HG03280 (cell line): ENCODE results near the gene ERAP2.

Experiments used
- ATAC-seq: cut with Tn5 transposase; IDR thresholded peaks from one replicate; pipeline ENCODE4 v1.9.1; 2021; ENCODE audit warnings: mild to moderate bottlenecking, moderate library complexity; ENCODE audit not compliant: unreplicated experiment

The ERAP2 gene

GRCh38 chr5:96863114-96863513 lies 13.2 kb upstream of the ERAP2 start:
- no peak for ATAC-seq

- ATAC-seq: no peak
These were observed 12.2 kb upstream of the ERAP2 start for GRCh38 chr5:96863949-96864584.

GRCh38 chr5:96864922-96865530 lies 11.3 kb upstream of the ERAP2 start:
- ATAC-seq: no peak

- peak; percentile 84 for ATAC-seq
These were observed 7.5 kb upstream of the ERAP2 start for GRCh38 chr5:96868603-96869371.

GRCh38 chr5:96869372-96869641 lies 7.0 kb upstream of the ERAP2 start:
- no peak for ATAC-seq

GRCh38 chr5:96870094-96871026 lies 5.9 kb upstream of the ERAP2 start:
- peak; percentile 72 for ATAC-seq

GRCh38 chr5:96871027-96871399 lies 5.3 kb upstream of the ERAP2 start:
- ATAC-seq: no peak

- ATAC-seq: no peak
These were observed 4.6 kb upstream of the ERAP2 start for GRCh38 chr5:96871686-96872085.

GRCh38 chr5:96873449-96873848 lies 2.9 kb upstream of the ERAP2 start:
- ATAC-seq: no peak

GRCh38 chr5:96874631-96875030 lies 1.7 kb upstream of the ERAP2 start:
- no peak for ATAC-seq

- peak; percentile 3 for ATAC-seq
These were observed 459 bp upstream of the ERAP2 start for GRCh38 chr5:96875791-96876291.

GRCh38 chr5:96876977-96877469 lies 723 bp downstream of the ERAP2 start:
- peak; percentile 20 for ATAC-seq

- no peak for ATAC-seq
These were observed 3.4 kb downstream of the ERAP2 start for GRCh38 chr5:96879665-96880064.

GRCh38 chr5:96880444-96881164 lies 4.3 kb downstream of the ERAP2 start:
- no peak for ATAC-seq

GRCh38 chr5:96881511-96882115 lies 5.3 kb downstream of the ERAP2 start:
- ATAC-seq: no peak

- no peak for ATAC-seq
These were observed 7.6 kb downstream of the ERAP2 start for GRCh38 chr5:96883871-96884270.

GRCh38 chr5:96884995-96885394 lies 8.7 kb downstream of the ERAP2 start:
- ATAC-seq: no peak

- peak; percentile 89 for ATAC-seq
These were observed 9.4 kb downstream of the ERAP2 start for GRCh38 chr5:96885518-96886338.

- ATAC-seq: no peak
These were observed 17.0 kb downstream of the ERAP2 start for GRCh38 chr5:96893342-96893741.
